ENCODE measurements around the gene PIEZO1.

DNA sequence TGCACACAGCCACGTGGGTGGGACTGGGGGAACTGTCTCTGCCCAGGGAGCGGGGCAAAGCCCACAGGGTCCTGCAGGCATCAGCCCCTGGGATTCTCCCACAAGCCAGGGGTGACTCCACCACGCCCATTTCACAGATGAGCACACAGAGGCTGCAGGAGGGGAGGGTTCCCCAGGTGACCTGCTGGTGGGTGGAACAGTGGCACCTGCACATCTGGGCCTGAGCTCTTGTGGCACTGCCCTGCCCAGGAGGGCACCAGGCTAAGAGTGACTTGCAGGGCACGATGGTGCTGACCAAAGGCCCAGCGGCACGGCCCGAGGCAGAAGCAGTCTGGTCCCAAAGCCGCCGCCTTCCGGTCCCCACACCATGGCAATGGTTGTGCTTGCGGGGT lies 23.9 kb downstream of the PIEZO1 start:
- TF ChIP-seq POLR2A (IDR thresholded peaks at IDR 0.05; ENCODE audit: low read depth, low read length) (no peak), POLR2AphosphoS5 (IDR thresholded peaks at IDR 0.05; ENCODE audit: low read depth, low read length) (no peak), TAF1 (IDR thresholded peaks at IDR 0.05; ENCODE audit: low read depth, low read length) (no peak), POU2F2 (IDR thresholded peaks at IDR 0.05; ENCODE audit: low read depth, low read length) (no peak), SPI1 (IDR thresholded peaks at IDR 0.05; ENCODE audit: low read depth, low read length) (no peak), PAX5 (IDR thresholded peaks at IDR 0.05; ENCODE audit: insufficient read depth, low read length, severe bottlenecking) (no peak)
